GM18867 (cell line): ENCODE results near the gene KIRREL3.
A peak's percentile ranks its signal among the peaks of the same experiment; 100 is the strongest.

ENCODE experiments used
- ATAC-seq: cut with Tn5 transposase; IDR thresholded peaks from one replicate; pipeline ENCODE4 v1.9.1; 2021; ENCODE audit warnings: mild to moderate bottlenecking, moderate library complexity; ENCODE audit not compliant: unreplicated experiment

Gene KIRREL3

DNA sequence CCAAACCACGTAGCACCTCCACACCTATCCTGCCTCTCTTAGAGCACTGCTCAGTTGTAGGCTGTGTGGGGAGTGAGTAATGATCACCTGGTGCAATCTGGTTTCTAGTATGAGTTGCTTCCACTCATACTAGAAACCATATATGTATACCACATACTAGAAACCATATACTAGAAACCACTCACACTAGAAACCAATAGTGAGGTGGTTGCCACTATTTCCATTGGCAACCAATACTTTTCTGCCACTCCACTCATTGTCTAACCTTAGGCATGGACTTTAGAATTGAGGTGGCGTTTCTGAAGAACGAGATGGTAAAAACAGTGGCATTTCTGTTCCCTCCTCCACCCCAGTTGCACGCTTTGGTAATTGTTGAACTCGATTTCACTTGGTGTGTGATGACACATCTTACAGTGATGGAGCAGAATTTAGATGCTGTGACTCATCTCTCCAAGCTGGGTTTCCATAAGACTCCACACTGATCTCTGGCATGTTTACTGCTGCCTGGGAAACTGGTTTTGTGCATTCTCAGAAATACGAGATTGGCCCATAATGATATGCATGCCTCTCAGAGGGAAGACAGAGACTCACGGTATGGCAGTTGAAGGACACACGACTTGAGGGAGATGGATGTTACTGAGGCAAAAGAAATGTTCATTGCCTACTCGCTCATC lies 82.9 kb downstream of the KIRREL3 start:
- peak; percentile 96 for ATAC-seq

DNA sequence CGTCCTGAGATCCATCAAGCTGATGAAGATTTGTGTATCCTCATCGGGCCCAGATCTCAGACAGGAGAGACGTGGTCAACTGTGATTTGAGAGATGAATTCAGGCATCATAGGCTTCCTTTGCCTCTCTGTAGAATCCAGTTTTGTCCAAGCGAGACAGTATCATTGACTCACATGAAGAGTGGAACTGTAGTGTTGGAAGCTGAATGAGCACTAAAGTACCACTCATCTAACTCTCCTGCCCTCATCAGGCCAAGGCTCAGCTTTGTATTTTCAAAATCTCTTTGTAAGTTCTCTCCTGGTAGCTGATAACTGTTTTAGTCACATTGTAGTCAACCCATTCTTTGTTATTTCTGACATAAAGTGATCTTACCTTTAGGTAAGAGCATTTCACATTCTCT lies 85.1 kb downstream of the KIRREL3 start:
- no peak for ATAC-seq

DNA sequence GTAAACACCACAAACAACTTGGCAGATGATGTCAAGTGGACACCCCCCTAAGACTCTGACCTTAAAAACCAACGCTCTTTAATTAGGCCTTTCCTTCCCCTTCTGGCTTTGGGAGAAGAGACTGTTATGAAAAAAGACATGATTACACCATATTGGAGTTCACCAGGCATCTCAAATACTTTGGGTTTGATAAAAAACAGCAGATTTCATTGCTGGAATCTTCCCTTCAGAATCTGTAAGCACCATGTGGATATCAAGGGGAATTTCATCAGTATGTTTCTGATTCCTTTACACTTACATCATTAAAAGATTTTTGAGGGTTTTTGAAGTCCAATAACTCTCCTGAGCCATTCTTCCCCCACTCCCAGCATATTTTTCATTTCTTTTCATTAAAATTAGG lies 85.6 kb downstream of the KIRREL3 start:
- no peak for ATAC-seq

DNA sequence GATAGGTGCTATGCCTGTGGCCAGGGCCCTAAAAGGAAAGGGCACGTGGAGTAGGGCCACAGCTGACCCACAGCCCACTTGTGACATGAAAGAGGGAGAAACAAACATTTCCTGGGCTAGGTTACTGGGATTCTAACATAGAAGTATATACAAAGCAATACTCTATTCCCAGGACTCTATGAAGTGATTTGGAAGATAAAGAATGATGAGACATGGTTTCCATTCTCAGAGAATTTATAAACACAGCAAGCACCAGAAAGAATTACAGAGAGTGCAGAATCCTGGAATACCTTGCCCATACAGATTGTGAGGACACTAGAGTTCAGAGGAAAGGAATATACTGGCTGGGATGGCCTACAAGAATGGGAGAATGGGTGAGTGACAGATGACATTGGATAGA lies 86.4 kb downstream of the KIRREL3 start:
- no peak for ATAC-seq

DNA sequence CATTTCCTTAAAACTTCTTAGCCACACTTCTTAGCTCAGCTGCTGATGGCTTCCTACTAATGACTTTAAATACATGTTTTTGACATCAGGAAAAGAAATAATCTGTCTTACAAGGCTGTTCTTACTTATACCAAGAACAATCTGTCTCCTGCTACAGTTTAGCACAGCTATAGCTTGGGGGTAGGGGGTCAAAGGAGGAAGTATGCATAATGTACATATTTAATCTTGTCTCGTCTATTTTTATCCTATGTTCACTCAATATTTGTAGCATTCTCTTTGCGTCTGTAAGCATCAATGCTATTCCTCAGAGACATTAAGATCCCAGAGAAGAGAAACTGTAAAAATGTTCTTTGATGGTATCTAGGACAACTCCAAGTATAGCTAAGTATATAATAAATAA lies 96.0 kb downstream of the KIRREL3 start:
- ATAC-seq = no peak

DNA sequence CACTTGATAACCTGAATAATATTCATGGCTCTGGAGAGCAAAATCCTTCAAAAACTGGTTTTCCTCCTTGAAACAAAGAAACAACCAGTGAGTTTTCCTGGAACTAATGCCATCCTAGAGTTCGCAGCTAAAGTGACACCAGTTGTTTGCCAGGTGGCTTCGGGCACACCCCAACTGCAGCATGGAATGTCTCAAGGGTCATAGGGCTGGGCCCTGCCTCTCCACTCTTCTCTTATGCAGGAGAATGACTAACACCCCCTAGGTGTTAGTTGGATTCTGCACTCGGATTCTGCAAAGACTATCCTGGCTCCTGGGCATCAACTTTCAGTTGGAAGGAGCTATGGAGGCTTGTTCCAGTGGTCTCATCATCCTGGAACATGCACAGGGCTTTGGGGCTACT lies 98.8 kb downstream of the KIRREL3 start:
- no peak for ATAC-seq

DNA sequence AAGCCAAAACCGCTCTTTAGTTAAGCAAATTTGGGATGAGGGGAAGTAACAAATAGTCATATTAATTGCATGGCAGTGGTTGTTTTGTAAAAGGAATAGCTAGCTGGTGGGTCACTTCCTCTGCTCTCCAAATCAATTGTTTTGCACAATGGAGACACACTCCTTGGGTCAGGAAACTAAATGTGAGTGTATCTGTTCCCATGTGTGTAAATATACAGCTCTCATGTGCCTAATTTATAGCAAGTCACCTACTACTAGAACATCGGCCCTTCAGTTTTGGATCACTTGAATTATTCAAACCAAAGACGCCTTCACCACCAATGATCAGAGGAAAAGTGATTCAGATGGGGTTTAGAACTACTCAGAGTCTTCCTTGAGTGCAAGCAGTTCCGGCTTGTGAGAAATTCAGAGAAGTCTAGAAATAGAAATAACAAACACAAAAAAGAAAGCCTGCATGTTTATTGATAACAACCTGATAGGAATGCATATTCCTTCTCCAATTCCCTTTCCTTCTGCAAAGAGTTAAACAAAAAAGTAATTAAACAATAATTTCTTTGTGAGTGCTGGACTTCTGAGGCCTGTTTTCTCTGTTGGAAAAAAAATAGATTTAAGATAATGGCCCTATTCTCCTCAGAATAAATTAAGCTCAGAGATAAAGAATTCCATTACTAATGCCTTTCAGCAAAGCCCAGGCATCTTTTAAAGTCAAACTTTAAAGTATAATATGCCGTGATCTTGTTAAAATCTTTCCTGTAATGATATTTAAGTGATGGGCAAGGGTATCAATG lies 100.4 kb downstream of the KIRREL3 start:
- no peak for ATAC-seq

DNA sequence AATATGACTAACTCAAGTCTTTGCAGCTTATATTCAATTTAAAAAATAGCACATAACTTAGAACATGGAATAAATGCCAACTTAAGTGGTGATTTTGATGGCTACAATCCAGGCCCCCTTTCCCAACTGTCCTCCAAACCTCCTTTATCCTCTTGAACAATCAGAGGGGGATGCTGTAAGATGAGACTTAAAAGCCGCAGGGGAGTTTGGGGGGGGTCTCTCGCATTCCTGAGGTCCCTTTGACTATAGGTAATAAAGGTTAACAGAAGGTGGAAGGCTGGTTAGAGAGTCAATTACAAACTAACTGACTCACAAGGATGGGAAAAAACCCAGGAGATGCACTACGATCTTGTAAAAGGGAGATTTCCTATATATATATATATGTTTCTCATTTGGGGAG lies 101.8 kb downstream of the KIRREL3 start:
- ATAC-seq = no peak

DNA sequence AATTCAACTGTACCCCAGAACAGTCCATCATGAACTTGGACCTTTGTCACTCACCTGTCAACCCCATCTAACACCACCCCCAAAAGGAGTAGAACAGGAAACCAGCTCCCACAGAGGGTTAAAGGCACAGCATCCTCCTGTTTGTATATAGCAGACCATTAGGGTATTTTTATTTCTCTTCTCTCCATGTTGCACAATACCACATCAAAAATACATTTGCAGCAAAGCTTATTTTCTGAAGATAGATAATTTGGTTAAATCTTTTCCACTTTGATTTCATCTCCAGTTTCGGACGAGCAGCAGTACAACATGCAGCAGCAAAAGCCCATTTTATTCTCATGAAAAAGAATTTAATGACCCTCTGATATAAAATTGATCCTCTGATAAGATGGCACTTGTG lies 103.1 kb downstream of the KIRREL3 start:
- ATAC-seq = no peak

DNA sequence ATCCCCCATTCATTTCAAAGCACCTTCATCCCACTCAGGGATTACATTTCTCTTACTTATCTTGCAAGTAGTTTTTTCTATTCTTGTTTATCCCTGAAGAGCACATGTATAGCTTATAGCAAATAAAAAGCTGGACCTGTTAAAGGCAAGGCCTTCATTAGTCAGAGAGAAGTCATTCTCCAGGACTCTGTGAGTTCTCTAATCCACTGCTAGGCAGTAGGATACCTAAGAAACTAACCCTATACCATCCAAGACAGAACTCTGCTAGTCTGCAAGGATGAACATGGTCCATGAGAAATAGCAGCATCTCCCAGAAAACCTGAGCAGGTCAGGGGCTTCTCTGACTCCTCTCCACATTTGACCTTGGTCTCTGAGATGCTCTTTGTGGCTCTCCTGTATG lies 104.5 kb downstream of the KIRREL3 start:
- ATAC-seq = no peak

DNA sequence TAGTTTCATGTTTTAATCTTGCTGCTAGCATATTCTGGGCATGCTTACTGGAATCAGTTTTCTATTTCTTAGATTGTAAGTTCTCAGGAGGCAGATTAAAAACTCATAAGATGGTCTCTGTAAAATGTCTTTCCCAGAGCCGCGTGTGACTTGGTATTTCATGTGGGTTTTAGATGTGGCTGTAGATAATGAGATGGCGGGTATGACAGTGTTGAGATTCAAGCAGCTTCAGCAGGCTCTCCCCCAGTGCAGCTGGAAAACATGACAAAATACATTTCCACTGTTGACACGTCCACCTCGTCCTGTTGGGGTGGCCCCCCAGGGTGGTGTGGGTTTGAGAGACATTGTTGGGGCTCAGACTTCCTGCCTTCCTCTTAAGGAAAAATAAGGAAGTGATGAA lies 106.8 kb downstream of the KIRREL3 start:
- no peak for ATAC-seq

DNA sequence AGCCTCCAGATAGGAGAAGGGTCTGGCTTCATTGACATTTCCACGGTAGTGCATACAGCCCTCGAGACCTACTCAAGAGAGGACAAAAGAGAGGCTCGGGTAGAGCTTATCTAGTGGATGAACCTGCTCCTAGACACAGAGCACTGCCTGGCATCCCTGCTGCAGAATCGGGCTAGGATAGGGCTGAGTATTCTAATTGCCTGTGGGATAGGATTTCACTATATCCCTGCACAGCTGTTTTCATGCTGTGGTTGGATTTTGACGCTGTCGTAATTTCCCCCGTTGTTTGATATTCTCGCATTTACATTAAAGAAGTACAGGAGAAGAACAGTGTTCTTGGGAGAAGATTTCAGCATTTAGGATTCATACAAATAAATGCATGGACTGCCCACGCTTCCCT lies 107.8 kb downstream of the KIRREL3 start:
- no peak for ATAC-seq

DNA sequence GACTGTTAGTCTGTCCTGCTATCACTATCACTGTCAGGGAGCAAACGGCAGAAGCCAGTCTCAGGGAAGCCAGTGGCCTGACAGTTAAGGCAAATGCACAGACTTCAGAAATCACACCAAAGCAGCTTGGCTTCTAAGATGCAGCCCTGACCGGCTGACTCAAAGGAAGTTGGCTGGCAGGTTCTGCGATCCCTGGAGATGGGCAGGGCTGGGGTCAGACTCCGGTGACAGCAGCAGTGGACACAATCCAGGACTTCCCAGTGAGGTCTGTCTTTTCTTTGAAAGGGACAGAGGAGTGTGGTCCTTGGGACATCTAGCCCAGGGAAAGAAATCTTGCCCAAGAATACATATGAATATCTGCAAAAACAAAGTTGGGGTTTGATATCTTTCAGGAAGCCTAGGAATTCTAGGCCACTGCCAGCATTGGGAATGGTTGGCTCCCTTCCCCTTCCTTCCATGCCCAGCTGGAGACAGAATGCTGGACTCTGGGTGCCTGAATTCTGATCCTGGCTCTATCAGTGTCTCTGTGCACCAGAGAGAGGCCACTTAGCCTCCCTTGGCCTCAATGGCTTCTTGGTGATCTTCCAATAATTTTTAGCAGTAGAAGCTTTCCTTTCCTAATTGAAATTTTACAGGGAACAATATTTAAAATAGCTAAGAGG lies 108.9 kb downstream of the KIRREL3 start:
- ATAC-seq = no peak

DNA sequence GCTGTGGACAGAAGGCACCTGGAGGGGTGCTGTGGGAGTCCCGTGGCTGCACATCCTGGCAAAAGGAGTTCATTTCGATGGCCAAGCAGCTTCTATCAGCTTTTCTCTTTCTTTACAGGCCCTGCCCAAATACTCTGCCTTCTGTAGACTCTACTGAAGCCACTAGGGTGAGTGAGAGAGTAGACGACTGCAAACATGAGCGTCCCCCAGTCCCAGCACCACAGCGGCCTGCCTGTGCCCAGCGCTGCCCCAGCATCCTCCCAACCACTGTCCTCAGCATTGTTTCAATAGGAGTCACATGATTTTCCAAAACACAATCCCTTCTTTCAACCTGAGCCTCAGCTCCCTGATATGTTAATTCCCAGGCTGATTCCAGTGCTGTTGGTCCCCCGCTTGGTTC lies 110.0 kb downstream of the KIRREL3 start:
- no peak for ATAC-seq

DNA sequence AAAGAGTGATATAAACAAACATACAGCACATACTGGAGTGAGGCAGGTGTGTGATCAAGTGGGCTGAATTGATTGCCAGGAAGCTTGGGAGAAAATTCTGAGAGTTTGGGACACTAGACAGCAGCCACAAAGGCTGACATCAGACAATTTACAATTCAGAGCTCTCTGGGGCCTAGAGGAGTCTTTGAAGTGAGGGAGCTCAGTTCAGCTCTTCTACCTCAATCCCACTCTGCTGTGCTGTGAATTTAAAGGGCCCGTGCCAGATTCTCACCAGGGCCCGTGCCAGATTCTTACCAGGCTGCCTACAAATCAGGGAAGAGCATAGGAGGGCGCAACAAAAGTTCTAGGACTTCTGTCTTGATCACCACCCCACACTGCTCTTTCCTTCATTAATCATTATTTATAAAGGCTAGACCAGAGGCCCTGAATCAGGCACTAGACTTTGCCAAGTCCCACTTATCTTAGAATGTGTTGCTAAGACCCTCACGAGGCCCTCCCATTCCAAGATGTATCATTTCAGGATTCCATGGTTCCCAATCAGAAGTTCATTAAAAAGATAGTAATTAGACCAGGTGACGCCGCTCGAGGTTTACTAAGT lies 112.4 kb downstream of the KIRREL3 start:
- ATAC-seq = no peak

DNA sequence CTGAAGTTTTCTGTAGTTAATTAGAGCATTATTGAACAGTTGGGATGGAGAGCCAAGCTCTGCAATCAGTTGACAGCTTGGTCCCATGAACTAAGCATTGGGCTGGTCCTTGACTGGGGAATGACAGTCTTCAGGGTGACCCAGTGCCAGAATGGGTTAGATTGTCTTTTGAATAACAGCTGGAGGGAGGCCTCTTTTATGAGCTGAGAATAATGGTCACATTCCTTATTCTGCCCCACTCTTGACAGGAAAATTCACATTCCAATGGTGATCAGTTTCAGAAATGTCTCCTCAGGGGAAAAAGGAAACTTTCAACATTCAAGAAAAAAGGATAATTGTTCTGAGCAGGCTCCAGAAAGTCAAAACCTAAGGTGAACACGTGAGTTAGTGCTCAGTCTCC lies 113.9 kb downstream of the KIRREL3 start:
- no peak for ATAC-seq

DNA sequence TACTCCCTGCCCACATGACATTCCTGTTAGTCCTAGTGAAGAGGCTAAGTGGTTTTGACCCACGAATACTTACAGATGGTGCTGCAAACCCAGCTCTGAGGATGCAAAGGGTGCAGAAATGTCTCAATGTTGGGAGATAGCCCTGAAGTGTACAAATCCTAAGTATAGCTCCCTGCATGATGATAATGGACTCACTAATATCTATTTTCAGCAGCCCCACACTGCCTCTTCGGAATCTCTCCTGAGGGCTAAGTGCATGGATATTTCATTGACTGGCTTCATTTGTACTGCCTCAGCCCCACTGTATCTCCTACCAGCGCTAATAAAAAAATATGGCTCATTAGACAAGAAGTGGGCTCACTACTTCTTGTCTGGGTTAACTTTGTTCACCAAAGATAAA lies 114.5 kb downstream of the KIRREL3 start:
- no peak for ATAC-seq

DNA sequence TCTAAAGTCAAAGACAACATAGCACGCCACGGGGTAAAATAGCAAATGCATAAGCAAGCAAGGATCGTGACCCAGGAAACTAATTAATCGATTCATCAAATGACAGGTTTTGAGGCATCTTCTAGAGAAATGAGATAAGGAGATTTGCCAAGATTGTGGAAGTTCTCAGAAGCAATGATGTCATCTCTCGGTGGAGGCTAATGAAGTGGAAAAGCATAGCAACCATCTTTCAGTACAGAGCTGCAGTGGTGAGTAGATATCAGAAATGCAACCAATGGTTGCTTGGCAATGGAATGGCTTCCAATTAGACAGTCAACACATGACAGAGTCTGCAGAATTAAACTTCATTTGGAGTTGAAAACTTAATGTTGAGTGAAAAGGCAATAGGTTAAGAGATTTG lies 116.0 kb downstream of the KIRREL3 start:
- ATAC-seq = no peak

DNA sequence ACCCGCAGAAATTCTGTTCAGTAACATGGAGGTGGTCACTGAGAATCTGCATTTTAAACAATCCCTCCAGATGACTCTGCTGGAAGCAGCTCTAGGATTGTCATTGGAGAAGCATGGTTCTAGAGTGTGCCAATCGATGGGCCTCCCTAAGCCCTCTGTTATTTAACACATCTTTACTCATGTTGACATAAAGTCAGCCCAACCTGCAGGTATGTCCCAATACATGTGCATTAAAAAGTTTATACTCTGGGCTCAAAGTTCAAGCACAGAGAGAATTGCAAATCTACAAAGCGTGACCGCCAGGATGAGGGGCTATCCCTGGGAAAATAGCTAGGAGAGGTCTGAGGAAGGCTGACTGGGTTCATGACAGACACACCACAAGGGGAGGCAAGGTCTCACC lies 116.4 kb downstream of the KIRREL3 start:
- no peak for ATAC-seq

DNA sequence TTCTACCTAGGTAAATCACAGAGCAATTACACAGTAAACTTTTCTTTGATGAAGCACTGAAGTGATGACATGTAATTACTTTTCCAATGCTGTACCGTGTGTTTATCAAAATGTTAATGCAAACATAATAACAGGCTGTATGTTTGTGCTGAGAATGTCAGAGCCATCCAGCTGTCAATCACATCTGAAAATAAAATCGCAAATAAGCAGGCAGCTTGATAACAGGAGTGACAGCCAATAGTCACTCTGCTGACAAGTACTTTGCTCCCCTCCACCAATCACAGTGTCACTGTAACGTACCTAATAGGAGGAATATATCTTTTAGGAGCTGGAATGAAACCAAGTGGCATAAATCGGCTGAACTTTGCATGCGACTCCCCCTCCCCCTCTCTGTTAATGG lies 119.7 kb downstream of the KIRREL3 start:
- ATAC-seq = no peak

DNA sequence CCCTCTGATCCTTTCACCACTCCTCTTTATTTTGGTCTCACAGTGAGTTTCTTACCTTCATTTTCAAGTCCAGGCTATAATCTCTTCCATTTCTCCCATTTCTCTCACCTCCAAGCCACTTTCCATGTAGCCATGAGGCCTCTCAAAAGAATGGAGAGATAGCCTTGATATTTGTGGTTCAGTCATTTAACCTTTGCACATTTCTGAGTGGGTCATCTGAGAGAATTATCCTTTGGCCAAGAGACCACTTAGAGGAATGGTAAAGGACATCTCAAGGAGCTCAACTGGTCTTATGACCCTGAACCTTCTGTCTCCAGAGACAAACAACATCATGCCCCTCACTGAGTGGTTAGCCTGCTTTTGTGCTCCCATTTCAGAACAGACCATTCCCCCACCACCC lies 121.1 kb downstream of the KIRREL3 start:
- ATAC-seq = no peak
